Activated CD4-positive, alpha-beta T cell treated with anti-CD3 and anti-CD28 coated beads, Interleukin-2, amount 10 ng/mL, durations not matched to agents 7 days and 5 days (primary cell): ENCODE measurements around the gene TOPBP1. TPM values are rescaled to one million over a fixed set of nuclear protein-coding genes. Genes with fewer than 3 reads are reported as not detected.

ENCODE experiments used
- total RNA-seq, 2 experiments: library from RNA; stranded (reverse); gene quantifications; one replicate each; pipeline ENCODE4 v1.2.3, GENCODE V29; 2021

Gene TOPBP1
- total RNA-seq, 2 experiments from 2014 or later, result 82.1 to 95.1 TPM

Other genes with a start within 250 kb of the TOPBP1 start
- 100 to 1,000 TPM; 177 to 196 TPM for gene CDV3, start 88.3 kb downstream of the TOPBP1 start, total RNA-seq
- under 1 TPM; 0.21 to 0.45 TPM for gene TF, start 84.5 kb upstream of the TOPBP1 start, total RNA-seq
- 10 to 100 TPM; 45.9 to 49.6 TPM for gene SRPRB, start 143.9 kb upstream of the TOPBP1 start, total RNA-seq
- not detected for gene RAB6B, start 233.9 kb upstream of the TOPBP1 start, total RNA-seq